GM19043 (cell line): Measurements from ENCODE around the gene COL11A1.
"Not testable (repeated sequence)": the region's sequence is repeated elsewhere in the genome, so short reads cannot be mapped to it uniquely, and the experiment has no call there.

ENCODE experiments used
- ATAC-seq: cut with Tn5 transposase; IDR thresholded peaks from one replicate; pipeline ENCODE4 v1.9.1; 2021; ENCODE audit warnings: low read depth; ENCODE audit not compliant: unreplicated experiment

COL11A1 gene

DNA sequence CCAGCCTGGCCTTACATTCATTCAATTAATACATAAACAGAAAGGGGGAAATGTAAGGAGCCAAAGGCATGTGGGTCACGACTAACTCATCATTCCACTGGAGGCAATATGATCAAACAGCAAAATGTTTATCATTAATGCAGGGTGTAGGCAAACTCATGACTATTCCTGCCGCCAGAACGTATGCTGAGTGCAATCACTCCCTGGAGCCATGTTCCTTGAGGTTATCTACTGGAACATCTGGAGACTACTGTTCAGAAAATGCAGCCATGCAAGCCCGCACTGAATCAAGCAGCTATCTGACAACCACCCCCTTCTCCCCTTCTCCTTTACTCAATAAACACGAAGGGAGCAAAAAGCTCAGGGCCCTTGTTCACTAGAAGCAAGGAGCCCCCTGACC, 267.6 kb downstream of the COL11A1 start:
- no peak for ATAC-seq

DNA sequence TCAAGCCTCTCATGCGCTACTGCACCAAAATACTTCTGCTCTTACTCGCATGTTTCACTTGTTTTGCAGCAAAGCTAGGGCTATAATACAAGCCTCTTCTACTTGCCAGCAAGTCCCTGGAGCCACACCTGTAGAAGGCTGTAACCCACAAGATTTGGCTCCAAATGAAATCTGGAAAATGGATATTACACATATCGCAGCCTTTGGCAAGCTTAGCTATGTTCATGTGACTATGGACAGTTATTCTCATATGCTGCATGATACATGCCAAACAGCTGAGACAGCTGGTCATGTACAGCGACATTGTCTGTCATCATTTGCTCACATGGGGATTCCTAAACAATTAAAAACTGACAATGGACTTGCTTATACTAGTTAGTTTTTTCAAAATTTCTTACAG, 270.3 kb downstream of the COL11A1 start:
- ATAC-seq, result no peak

DNA sequence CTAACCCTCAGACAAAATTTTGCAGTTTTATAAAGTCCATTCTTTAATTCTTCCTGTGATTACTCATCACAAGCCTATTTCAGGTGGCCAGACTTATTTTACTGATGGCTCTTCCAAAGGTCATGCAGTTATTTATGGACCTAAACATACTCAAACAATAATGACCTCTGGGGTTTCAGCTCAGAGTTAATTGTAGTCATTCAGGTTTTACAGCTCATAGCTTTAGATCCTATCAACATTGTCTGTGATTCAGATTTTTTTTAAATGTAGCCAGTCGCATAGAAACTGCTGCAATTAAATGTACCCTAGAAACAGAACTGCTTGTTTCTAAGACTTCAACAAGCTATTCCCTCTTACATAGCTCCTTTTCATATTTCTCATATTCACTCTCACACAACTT, 270.8 kb downstream of the COL11A1 start:
- ATAC-seq, result no peak

DNA sequence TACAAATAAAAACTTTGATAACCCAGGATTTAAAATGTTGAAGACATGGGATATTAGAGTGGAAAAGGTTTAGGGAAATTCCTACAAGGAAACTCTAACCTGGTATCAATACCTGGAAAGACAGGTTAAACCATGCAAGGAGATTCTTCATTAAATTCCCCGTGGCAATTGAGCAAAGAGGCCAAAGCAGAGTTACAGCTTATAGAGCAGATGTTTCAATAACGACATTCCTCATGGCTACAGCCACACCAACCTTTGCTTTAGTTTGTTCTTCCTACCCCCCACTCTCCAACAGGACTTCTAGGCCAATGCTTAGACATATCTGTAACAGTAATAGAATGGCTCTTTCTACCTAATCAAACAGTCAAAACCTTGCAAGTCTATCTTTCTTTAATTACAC, 271.3 kb downstream of the COL11A1 start:
- no peak for ATAC-seq

DNA sequence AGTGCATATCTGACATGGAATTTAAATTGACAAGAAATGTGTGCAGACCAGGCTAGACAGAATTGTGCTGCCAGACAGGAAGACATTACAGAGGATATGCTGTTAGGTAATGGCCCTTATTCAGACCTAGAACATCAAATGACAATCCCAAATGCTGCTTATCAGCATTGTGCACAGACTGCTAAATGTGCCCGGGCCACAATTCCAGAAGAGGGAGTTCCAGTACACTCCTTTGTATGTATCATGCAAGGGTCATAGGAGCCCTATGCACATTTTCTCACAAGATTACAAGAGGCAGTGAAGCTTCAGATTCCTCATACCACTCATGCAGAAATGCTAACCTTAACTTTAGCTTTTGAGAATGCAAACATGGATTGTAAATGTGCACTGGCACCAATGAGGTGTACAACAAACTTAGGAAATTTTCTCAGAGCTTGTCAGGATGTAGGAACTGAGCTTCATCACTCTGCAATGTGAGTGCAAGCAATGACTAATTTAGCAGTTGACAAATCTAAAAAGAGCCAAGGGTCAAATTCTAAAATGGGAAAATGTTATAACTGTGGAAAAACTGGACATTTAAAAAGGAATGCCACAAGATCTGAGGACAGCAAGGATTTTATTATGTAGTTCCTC, 273.5 kb downstream of the COL11A1 start:
- no peak for ATAC-seq

DNA sequence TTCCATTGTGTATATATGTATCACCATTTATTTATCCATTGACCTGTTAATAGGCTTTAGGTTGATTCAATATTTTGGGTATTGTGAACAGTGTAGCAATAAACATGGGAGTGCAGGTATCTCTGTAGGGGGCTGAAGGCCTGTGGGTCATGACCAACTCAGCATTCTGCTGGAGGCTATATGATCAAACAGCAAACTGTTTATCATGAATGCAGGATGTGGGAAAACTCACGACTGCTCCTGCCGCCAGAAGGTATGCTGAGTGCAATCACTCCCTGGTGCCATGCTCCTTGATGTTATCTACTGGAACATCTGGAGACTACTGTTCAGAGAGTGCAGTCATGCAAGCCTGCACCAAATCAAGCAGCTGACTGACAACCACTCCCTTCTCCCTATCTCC, 275.2 kb downstream of the COL11A1 start:
- no peak for ATAC-seq

DNA sequence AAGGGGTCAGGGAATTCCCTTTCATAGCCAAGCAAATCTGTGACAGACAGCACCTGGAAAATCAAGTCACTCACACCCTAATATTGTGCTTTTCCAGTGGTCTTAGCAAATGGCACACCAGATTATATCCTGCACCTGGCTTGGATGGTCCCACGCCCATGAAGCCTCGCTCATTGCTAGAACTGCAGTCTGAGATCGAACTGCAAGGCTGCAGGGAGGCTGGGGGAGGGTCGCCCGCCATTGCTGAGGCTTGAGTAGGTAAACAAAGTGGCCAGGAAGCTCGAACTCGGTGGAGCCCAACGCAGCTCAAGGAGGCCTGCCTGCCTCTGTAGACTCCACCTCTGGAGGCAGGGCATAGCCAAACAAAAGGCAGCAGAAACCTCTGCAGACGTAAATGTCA, 281.6 kb downstream of the COL11A1 start:
- not testable (repeated sequence) for ATAC-seq
